H1 (cell line): ENCODE measurements around the gene FHIP1B. TPM values are rescaled to one million over a fixed set of nuclear protein-coding genes. Genes with fewer than 3 reads are reported as not detected.

Experiments used
- CTCF ChIA-PET: fragments of 300-600 bp; sonication (Branson Sonifier 250); formaldehyde crosslinking; loops from one replicate; lab custom pipeline; 2021; ENCODE audit not compliant: partially characterized antibody; lab: Charles Lee
- POLR2A ChIA-PET: fragments of 300-600 bp; sonication (Branson Sonifier 250); formaldehyde crosslinking; loops from one replicate; lab custom pipeline; 2021; ENCODE audit warnings: inconsistent platforms; ENCODE audit not compliant: partially characterized antibody; lab: Charles Lee
- DNase-seq, 2 experiments: peaks; one replicate each; pipeline versions ENCODE4 v3.0.0 to v3.0.0-alpha.2; 2010 to 2022; ENCODE audit warnings: low spot score in 2 of 2, low read depth in 1 of 2, mixed read lengths in 1 of 2
- FAIRE-seq: peaks from 2 replicates; lab custom pipeline; 2011; peaks lifted over from hg19 to GRCh38; lab: Jason Lieb, UNC
- H2AFZ ChIP-seq: 2 replicates; pipeline ENCODE4 v1.8.1; 2012; ENCODE audit warnings: low read length, inconsistent platforms
- H2AK5ac ChIP-seq: 2 replicates; pipeline ENCODE4 v1.6.1; 2013; ENCODE audit warnings: low read depth, low read length
- H2BK120ac ChIP-seq: replicated peaks from 2 replicates; pipeline ENCODE3; 2013; ENCODE audit warnings: low read depth, low read length, inconsistent platforms
- H2BK12ac ChIP-seq: 2 replicates; pipeline ENCODE4 v1.6.1; 2013; ENCODE audit warnings: low read depth, low read length
- H2BK15ac ChIP-seq: 2 replicates; pipeline ENCODE4 v1.6.1; 2013; ENCODE audit warnings: low read length
- H2BK20ac ChIP-seq: 2 replicates; pipeline ENCODE4 v1.6.1; 2013; ENCODE audit warnings: low read length
- H2BK5ac ChIP-seq: 2 replicates; pipeline ENCODE4 v1.6.1; 2013; ENCODE audit warnings: low read depth, low read length
- H3K14ac ChIP-seq: 2 replicates; pipeline ENCODE4 v1.6.1; 2013; ENCODE audit warnings: inconsistent platforms; ENCODE audit not compliant: insufficient read length
- H3K18ac ChIP-seq: 2 replicates; pipeline ENCODE4 v1.6.1; 2013; ENCODE audit warnings: low read length; ENCODE audit errors: extremely low read depth
- H3K23ac ChIP-seq: 2 replicates; pipeline ENCODE4 v1.6.1; 2013; ENCODE audit warnings: inconsistent platforms; ENCODE audit not compliant: insufficient read length
- H3K23me2 ChIP-seq: 2 replicates; pipeline ENCODE4 v1.6.1; 2013; ENCODE audit warnings: low read depth, low read length
- H3K27ac ChIP-seq: 2 replicates; pipeline ENCODE4 v1.6.1; 2011; ENCODE audit warnings: low read depth, low read length, inconsistent platforms
- H3K27me3 ChIP-seq, 4 experiments: replicated peaks in 1 of 4; 1 replicate in 1 of 4; 2 replicates in 3 of 4; pipeline versions ENCODE4 v1.6.1 to v1.8.1; 2011 to 2013; ENCODE audit warnings: low read length in 3 of 4, mild to moderate bottlenecking in 3 of 4, inconsistent platforms in 2 of 4, mixed read lengths in 2 of 4, moderate library complexity in 1 of 4; ENCODE audit not compliant: control insufficient read depth in 3 of 4, insufficient read depth in 3 of 4; ENCODE audit errors: extremely low read depth in 1 of 4
- H3K36me3 ChIP-seq, 4 experiments: 2 replicates each; pipeline versions ENCODE4 v1.6.1 to v1.8.1; 2011 to 2013; ENCODE audit warnings: mild to moderate bottlenecking in 4 of 4, low read length in 3 of 4, moderate library complexity in 2 of 4, control low read depth in 1 of 4, inconsistent platforms in 1 of 4; ENCODE audit not compliant: insufficient read depth in 4 of 4, control insufficient read depth in 2 of 4
- H3K4ac ChIP-seq: replicated peaks from 2 replicates; pipeline ENCODE3; 2013; ENCODE audit warnings: low read length, low read depth, mixed read lengths, inconsistent platforms; ENCODE audit not compliant: insufficient read length
- H3K4me1 ChIP-seq, 4 experiments: replicated peaks in 1 of 4; 1 replicate in 1 of 4; 2 replicates in 3 of 4; pipeline versions ENCODE4 v1.6.1 to v1.8.1; 2011 to 2013; ENCODE audit warnings: low read length in 3 of 4, inconsistent platforms in 2 of 4, mixed read lengths in 1 of 4; ENCODE audit not compliant: insufficient read depth in 4 of 4, control insufficient read depth in 3 of 4
- H3K4me2 ChIP-seq, 2 experiments: 2 replicates each; pipeline versions ENCODE4 v1.6.1 to v1.8.1; 2011 to 2013; ENCODE audit warnings: low read depth in 2 of 2, low read length in 2 of 2, control low read depth in 1 of 2, inconsistent platforms in 1 of 2, mild to moderate bottlenecking in 1 of 2; ENCODE audit not compliant: insufficient read depth in 1 of 2
- H3K4me3 ChIP-seq, 4 experiments: fragments of 200-600, 300-600 bp in 1 of 4; sonication (generic), shearing (Covaris generic), sonication (Bioruptor Twin) in 1 of 4; 2 replicates each; pipeline versions ENCODE4 v1.5.1 to v1.8.1; 2011 to 2016; ENCODE audit warnings: low read length in 4 of 4, low read depth in 3 of 4, control low read depth in 2 of 4, inconsistent platforms in 2 of 4, mild to moderate bottlenecking in 2 of 4, mixed read lengths in 1 of 4, moderate library complexity in 1 of 4; ENCODE audit not compliant: insufficient read depth in 2 of 4; ENCODE audit errors: extremely low read depth in 1 of 4
- H3K56ac ChIP-seq: replicated peaks from 2 replicates; pipeline ENCODE3; 2013; ENCODE audit warnings: low read depth, mild to moderate bottlenecking, mixed read lengths, low read length, inconsistent platforms; ENCODE audit not compliant: insufficient read length
- H3K79me1 ChIP-seq: 2 replicates; pipeline ENCODE4 v1.6.1; 2013; ENCODE audit warnings: low read depth, low read length, control low read depth
- H3K79me2 ChIP-seq, 2 experiments: 2 replicates each; pipeline versions ENCODE4 v1.6.1 to v1.8.1; 2012 to 2013; ENCODE audit warnings: low read length in 2 of 2, mild to moderate bottlenecking in 2 of 2, inconsistent platforms in 1 of 2; ENCODE audit not compliant: insufficient read depth in 2 of 2, control insufficient read depth in 1 of 2
- H3K9ac ChIP-seq, 4 experiments: replicated peaks in 1 of 4; 1 replicate in 1 of 4; 2 replicates in 3 of 4; pipeline versions ENCODE4 v1.6.1 to v1.8.1; 2011 to 2013; ENCODE audit warnings: low read depth in 3 of 4, low read length in 3 of 4, control low read depth in 2 of 4, mild to moderate bottlenecking in 2 of 4, moderate library complexity in 2 of 4, inconsistent platforms in 1 of 4; ENCODE audit errors: extremely low read depth in 1 of 4
- H3K9me3 ChIP-seq, 2 experiments: 2 replicates each; pipeline versions ENCODE4 v1.6.1 to v1.8.1; 2012 to 2013; ENCODE audit warnings: mild to moderate bottlenecking in 2 of 2, moderate library complexity in 2 of 2, control low read depth in 1 of 2, inconsistent platforms in 1 of 2, low read depth in 1 of 2, low read length in 1 of 2, mixed read lengths in 1 of 2; ENCODE audit not compliant: insufficient read depth in 2 of 2
- H4K20me1 ChIP-seq, 2 experiments: replicated peaks in 1 of 2; 2 replicates each; pipeline versions ENCODE3 to v1.8.1; 2011 to 2013; ENCODE audit warnings: inconsistent platforms in 2 of 2, low read length in 2 of 2, mild to moderate bottlenecking in 1 of 2; ENCODE audit not compliant: insufficient read depth in 2 of 2, control insufficient read depth in 1 of 2
- H4K5ac ChIP-seq: 2 replicates; pipeline ENCODE4 v1.6.1; 2013; ENCODE audit warnings: low read length, low read depth, mixed read lengths, inconsistent platforms; ENCODE audit not compliant: insufficient read length
- H4K8ac ChIP-seq: 2 replicates; pipeline ENCODE4 v1.8.0; 2013; ENCODE audit warnings: mild to moderate bottlenecking, moderate library complexity, low read length, inconsistent platforms; ENCODE audit not compliant: insufficient read depth; ENCODE audit errors: extremely low read depth
- H4K91ac ChIP-seq: replicated peaks from 2 replicates; pipeline ENCODE3; 2013; ENCODE audit warnings: low read length, mixed read lengths, inconsistent platforms; ENCODE audit not compliant: insufficient read length
- BCL11A ChIP-seq, 2 experiments: IDR thresholded peaks; one replicate each; pipeline ENCODE4 v1.6.1; 2011; ENCODE audit warnings: low read depth in 2 of 2, low read length in 2 of 2, mild to moderate bottlenecking in 2 of 2
- CTBP2 ChIP-seq: IDR thresholded peaks from 2 replicates; pipeline ENCODE4 v1.7.0; 2011; ENCODE audit warnings: borderline replicate concordance, mild to moderate bottlenecking, moderate library complexity, mixed read lengths, low read length; ENCODE audit not compliant: insufficient read depth, insufficient read length
- KDM4A ChIP-seq: IDR thresholded peaks from one replicate; pipeline ENCODE4 v1.7.1; 2012; ENCODE audit warnings: low read depth, mild to moderate bottlenecking, moderate library complexity, low read length, inconsistent platforms; ENCODE audit not compliant: severe bottlenecking
- WGBS, 2 experiments: shearing (Covaris generic) in 1 of 2; methylation state at CpG; one replicate each; pipeline versions ENCODE4 v1.1.6 to v1.1.7; 2013 to 2015; ENCODE audit warnings: low lambda C conversion rate in 2 of 2, mixed read lengths in 2 of 2, inconsistent platforms in 1 of 2, low coverage in 1 of 2, missing lambda C conversion rate in 1 of 2; ENCODE audit not compliant: insufficient replicate concordance in 2 of 2, insufficient coverage in 1 of 2, insufficient read length in 1 of 2; ENCODE audit errors: extremely low coverage in 1 of 2, missing lambda C conversion rate in 1 of 2; 5-methylcytosine and 5-hydroxymethylcytosine counted together
- polyA plus RNA-seq, 7 experiments: library from polyadenylated mRNA; depleted of rRNA in 3 of 7; stranded (reverse) in 5 of 7; unstranded in 2 of 7; fragments of >200 nt in 5 of 7; fragments of 200-250 nt in 2 of 7; gene quantifications; 1 replicate in 5 of 7; 2 replicates in 1 of 7; 4 replicates in 1 of 7; pipeline versions ENCODE4 v1.2.1 to v1.2.3, GENCODE V29; 2011 to 2013; ENCODE audit warnings: missing spikeins in 2 of 7, mixed read lengths in 2 of 7
- total RNA-seq: library from RNA; stranded (reverse); fragmentation: NEBNext Ultra II Directional; extraction: Animal tissue kit (Norgen Biotek cat#: 25700); gene quantifications from 2 replicates; pipeline ENCODE4 v1.2.1, GENCODE V29; 2021

The FHIP1B gene
- total and polyA plus RNA-seq, 2 of the 8 experiments (the other 6 are each of a cell fraction or from before 2014, with no cell fraction given): 16.8 to 41.9 TPM

- no peak for DNase-seq
- no peak overlapping the region for H3K27ac ChIP-seq
- H2BK15ac ChIP-seq: no peak overlapping the region
These were observed 15.5 kb upstream of the FHIP1B start for GRCh38 chr11:6249770-6250555.

More at GRCh38 chr11:6249770-6250555, 15.5 kb upstream of the FHIP1B start:
- H3K27me3 ChIP-seq: no peaks in the 10 kb centered on the region
- H3K23ac ChIP-seq: no peak overlapping the region
- H3K14ac ChIP-seq: no peak overlapping the region
- H3K4me3 ChIP-seq: no peak overlapping the region
- no peak for TF ChIP-seq KDM4A
- TF ChIP-seq BCL11A (IDR thresholded peaks at IDR 0.05; ENCODE audit: low read depth in 2 of 2, low read length in 2 of 2): no peak
- no peak for TF ChIP-seq CTBP2
- H2BK20ac ChIP-seq: no peak overlapping the region
- no peak overlapping the region for H3K9ac ChIP-seq
- H3K56ac ChIP-seq: no peak overlapping the region
- H2BK12ac ChIP-seq: no peak overlapping the region
- no peak overlapping the region for H2AFZ ChIP-seq
- H3K18ac ChIP-seq: no peak overlapping the region
- no peak overlapping the region for H3K4me2 ChIP-seq
- H3K4ac ChIP-seq: no peak overlapping the region
- H3K79me1 ChIP-seq: no peaks in the 10 kb centered on the region
- no peak for FAIRE-seq
- H4K8ac ChIP-seq: no peak overlapping the region; the same call in 1 of the 2 replicates
- WGBS, 2 experiments: 81% methylated on average over 3 of the region's 3 CpGs; no CpG with 5 or more reads in 1 of the 2 experiments
- H4K91ac ChIP-seq: no peak overlapping the region
- no peak overlapping the region for H2BK5ac ChIP-seq
- H3K23me2 ChIP-seq: no peaks in the 10 kb centered on the region
- no peaks in the 10 kb centered on the region for H4K20me1 ChIP-seq
- H3K79me2 ChIP-seq: no peaks in the 10 kb centered on the region
- no peaks in the 10 kb centered on the region for H3K4me1 ChIP-seq
- H4K5ac ChIP-seq: no peak overlapping the region
- H2BK120ac ChIP-seq: no peak overlapping the region
- ChIA-PET POLR2A (interaction anchor here (0.5 kb wide), 1 partner anchor 123 kb away, joined by 3 read pairs; no protein-coding TSS in a partner anchor), CTCF (interaction anchor here (0.7 to 14.4 kb wide), 29 partner anchors 8 to 258 kb away, joined by 3 to 166 read pairs (median 11); partner anchors contain the start of genes C11orf42, CAVIN3, CCKBR and CNGA4)
- H2AK5ac ChIP-seq: no peak overlapping the region
- H3K9me3 ChIP-seq: no peaks in the 10 kb centered on the region
- no peaks in the 10 kb centered on the region for H3K36me3 ChIP-seq
